Measurements from ENCODE around the gene KCNS3. TPM values are rescaled to one million over a fixed set of nuclear protein-coding genes. Genes with fewer than 3 reads are reported as not detected.

KCNS3 gene, protein sequence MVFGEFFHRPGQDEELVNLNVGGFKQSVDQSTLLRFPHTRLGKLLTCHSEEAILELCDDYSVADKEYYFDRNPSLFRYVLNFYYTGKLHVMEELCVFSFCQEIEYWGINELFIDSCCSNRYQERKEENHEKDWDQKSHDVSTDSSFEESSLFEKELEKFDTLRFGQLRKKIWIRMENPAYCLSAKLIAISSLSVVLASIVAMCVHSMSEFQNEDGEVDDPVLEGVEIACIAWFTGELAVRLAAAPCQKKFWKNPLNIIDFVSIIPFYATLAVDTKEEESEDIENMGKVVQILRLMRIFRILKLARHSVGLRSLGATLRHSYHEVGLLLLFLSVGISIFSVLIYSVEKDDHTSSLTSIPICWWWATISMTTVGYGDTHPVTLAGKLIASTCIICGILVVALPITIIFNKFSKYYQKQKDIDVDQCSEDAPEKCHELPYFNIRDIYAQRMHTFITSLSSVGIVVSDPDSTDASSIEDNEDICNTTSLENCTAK
- 7.4 and 8.2 TPM in 2 replicates for total RNA-seq
- long read RNA-seq, transcript KCNS3-201 (3 exons, 2,333 nt) = major isoform, 26 of 30 reads
- long read RNA-seq, partial matches to known transcripts = 0 of 30 reads
- long read RNA-seq, other reads (novel, unspliced or antisense) = 1 of 30 reads

DNA sequence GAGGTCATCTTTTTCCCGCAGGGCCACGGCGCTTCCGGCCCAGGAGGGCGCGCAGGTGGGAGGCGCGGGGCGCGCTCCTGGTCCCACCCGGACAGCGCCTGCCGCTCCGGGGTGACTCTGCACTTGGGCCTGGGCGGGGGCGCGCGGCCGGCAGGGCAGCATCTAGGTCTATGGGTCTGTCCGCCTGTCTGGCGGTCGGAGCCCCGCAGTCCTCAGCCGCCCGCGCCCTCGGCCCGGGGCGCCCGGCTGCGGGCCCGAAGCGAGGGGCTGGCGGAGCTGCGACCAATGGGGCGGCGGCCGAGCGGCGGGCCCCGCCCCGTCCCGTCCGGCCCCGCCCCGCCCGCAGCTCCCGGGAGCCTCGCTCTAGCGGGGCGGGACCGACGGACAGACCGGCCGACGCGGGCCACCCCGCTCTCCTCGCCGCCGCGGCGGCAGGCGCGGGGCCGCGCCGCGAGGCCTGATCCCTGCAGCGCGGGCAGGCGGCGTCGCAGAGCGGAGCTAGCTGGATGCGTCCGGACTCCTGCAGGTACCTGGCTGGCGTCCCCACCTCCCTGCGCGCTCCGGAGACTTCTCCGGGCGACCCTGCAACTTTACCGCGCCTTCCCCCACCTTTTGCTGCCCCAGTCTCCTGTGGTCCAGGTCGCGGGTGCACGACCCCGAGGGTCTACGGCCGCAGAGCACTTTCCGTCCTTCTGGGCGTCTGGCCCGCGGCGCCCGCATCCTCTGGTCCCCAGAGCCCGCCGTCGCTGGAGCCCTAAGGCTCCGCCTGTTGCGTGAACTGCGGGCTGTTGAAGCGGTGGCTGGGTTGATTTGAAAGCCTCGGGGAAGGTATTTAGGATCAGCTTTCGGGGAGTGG, at the start of gene KCNS3:
KCNS3 (plus strand) TSS at position 387 of the 856 bp plus-strand sequence. CDS start 52,342 bp downstream, outside the sequence.
- peaks cover 46% of the 10 kb centered on the region for H3K27me3 Mint-ChIP-seq
- DNase-seq (ENCODE audit: low spot score, unreplicated experiment) = peak; percentile 24
- H3K36me3 Mint-ChIP-seq (ENCODE audit: insufficient read depth) = no peaks in the 10 kb centered on the region

DNA sequence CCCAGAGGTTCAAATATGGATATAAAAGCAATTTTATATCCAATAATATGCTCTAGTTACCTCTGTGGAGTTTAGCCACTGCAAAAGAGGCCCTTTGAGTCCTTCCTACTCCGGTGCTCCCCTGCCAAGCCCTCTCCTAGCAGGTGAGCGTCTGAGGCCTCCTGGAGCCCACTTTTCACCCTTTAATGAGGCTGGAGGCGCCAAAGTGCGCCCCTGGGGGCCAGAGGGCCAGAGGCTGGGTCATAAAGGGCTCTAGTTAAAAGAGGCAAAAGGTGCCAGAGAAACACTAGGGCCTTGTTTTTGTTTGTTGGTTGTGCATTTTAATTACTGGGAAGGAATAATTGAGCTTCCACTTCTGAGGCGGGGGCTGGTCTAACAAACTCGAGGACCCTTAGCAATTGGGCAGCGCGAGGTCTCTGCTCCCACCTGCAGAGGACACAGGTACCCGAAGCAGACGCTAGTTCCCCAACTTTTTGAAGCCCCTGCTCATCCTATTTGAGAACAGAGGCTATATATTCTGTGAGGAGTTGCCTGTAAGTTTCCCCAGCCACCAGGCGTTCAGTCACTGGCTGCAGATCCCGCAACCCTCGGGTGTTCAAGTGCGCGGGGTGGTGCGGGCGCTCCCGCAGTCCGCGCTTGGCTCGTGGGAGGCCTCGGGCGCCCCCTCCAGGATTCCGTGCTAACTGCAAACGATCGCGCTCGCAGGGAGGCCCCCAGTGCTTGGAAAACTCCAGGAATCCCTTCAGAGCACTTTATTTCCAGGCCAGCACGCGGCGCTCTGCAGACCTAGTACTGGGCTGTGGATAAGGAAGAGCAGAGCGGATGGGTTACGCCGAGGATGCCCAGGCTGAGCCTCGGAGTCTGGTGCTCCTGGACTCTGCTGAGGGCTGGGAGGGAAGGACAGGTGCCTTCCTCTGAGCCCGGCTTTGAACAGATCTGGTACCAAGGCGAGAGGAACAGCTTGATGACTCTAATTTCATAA, 48.1 kb upstream of the KCNS3 start:
- H3K9me3 Mint-ChIP-seq (ENCODE audit: low read depth) = no peaks in the 10 kb centered on the region
- TF ChIP-seq, protein P1, sequence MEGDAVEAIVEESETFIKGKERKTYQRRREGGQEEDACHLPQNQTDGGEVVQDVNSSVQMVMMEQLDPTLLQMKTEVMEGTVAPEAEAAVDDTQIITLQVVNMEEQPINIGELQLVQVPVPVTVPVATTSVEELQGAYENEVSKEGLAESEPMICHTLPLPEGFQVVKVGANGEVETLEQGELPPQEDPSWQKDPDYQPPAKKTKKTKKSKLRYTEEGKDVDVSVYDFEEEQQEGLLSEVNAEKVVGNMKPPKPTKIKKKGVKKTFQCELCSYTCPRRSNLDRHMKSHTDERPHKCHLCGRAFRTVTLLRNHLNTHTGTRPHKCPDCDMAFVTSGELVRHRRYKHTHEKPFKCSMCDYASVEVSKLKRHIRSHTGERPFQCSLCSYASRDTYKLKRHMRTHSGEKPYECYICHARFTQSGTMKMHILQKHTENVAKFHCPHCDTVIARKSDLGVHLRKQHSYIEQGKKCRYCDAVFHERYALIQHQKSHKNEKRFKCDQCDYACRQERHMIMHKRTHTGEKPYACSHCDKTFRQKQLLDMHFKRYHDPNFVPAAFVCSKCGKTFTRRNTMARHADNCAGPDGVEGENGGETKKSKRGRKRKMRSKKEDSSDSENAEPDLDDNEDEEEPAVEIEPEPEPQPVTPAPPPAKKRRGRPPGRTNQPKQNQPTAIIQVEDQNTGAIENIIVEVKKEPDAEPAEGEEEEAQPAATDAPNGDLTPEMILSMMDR (IDR thresholded peaks at IDR 0.05; ENCODE audit: unreplicated experiment) = peak; percentile 86
- H3K36me3 Mint-ChIP-seq (ENCODE audit: insufficient read depth) = no peaks in the 10 kb centered on the region
- H3K4me3 Mint-ChIP-seq (ENCODE audit: low read depth) = peak overlapping the region; percentile 31
- H3K27me3 Mint-ChIP-seq = peaks cover 40% of the 10 kb centered on the region
- peaks cover 8% of the 10 kb centered on the region for H3K4me1 Mint-ChIP-seq (ENCODE audit: low read depth)
- H3K27ac Mint-ChIP-seq = no peak overlapping the region
- peak; percentile 80 for DNase-seq (ENCODE audit: low spot score, unreplicated experiment)

More for the DNA sequence above, at the start of gene KCNS3:
- H3K9me3 Mint-ChIP-seq (ENCODE audit: low read depth) = no peaks in the 10 kb centered on the region
- peak within 1 kb of the TSS; percentile 81 for H3K27ac Mint-ChIP-seq
- TF ChIP-seq, protein P1 (IDR thresholded peaks at IDR 0.05; ENCODE audit: unreplicated experiment) = no peak
- peaks cover 8% of the 10 kb centered on the region for H3K4me1 Mint-ChIP-seq (ENCODE audit: low read depth)
- H3K4me3 Mint-ChIP-seq (ENCODE audit: low read depth) = peak within 1 kb of the TSS; percentile 83

DNA sequence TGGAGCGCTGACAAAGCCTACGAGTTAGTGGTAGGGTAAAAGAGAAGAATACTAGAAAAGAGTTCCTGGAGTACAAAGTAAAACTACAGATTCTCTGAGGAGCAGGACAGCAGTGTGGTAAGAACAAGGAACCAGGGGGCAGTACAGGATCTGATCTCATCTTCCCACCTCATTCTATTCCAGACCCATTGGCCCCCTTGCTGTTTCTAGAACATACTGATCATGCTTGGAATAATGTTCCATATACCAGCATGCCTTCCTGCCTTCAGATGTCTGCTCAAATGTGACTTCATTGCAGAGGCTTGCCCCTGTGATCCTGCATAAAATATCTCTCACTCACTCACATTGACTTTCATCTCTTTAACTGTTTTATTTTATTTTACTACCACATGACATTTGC, 43.0 kb upstream of the KCNS3 start:
- DNase-seq (ENCODE audit: low spot score, unreplicated experiment) = no peak
- TF ChIP-seq, protein P1 (IDR thresholded peaks at IDR 0.05; ENCODE audit: unreplicated experiment) = no peak
- Mint-ChIP-seq H3K9me3 (ENCODE audit: low read depth) (no peaks in the 10 kb centered on the region), H3K4me1 (ENCODE audit: low read depth) (peaks cover 3% of the 10 kb centered on the region), H3K36me3 (ENCODE audit: insufficient read depth) (no peaks in the 10 kb centered on the region), H3K27me3 (peaks cover 22% of the 10 kb centered on the region), H3K27ac (no peak overlapping the region), H3K4me3 (ENCODE audit: low read depth) (no peak overlapping the region)

DNA sequence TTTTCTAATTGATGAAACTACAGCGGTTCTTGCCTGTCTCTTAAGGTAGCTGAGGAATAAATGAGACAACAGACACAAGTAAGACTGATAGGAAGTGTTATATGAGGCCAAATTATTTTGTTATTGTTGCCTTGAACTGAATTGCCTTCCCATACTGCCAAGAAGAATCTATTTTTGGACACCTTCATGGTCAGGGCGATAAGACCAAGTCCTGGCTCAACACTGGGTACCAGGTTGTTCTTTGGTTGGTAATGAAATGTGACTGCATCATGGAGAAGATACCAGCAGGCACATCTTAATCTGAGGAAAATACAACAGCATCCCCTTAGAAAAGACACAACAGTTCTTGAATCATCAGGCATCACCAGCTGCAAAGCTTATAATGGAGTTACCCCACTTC, 38.5 kb upstream of the KCNS3 start:
- no peaks in the 10 kb centered on the region for H3K9me3 Mint-ChIP-seq (ENCODE audit: low read depth)
- DNase-seq (ENCODE audit: low spot score, unreplicated experiment) = no peak
- TF ChIP-seq, protein P1 (IDR thresholded peaks at IDR 0.05; ENCODE audit: unreplicated experiment) = no peak
- no peaks in the 10 kb centered on the region for H3K4me1 Mint-ChIP-seq (ENCODE audit: low read depth)
- H3K27me3 Mint-ChIP-seq = no peaks in the 10 kb centered on the region
- no peak overlapping the region for H3K4me3 Mint-ChIP-seq (ENCODE audit: low read depth)
- no peak overlapping the region for H3K27ac Mint-ChIP-seq
- H3K36me3 Mint-ChIP-seq (ENCODE audit: insufficient read depth) = no peaks in the 10 kb centered on the region

Data from progenitor cell of endocrine pancreas (in vitro differentiated cells).